T-helper 1 cell treated with Interleukin-12 subunit alpha and Interleukin-12 subunit beta and Interleukin-4 antibody, amounts not matched to agents 30 μg/mL and 1 μg/mL, for 36 hours (primary cell): ENCODE measurements around the gene DMD.
"Not testable (repeated sequence)": the region's sequence is repeated elsewhere in the genome, so short reads cannot be mapped to it uniquely, and the experiment has no call there.

ENCODE experiments used
- H3K27ac Mint-ChIP-seq: one replicate; pipeline ENCODE4 v1.8.0; 2021; ENCODE audit warnings: mild to moderate bottlenecking, mixed read lengths
- H3K27me3 Mint-ChIP-seq: one replicate; pipeline ENCODE4 v1.8.0; 2021; ENCODE audit warnings: low read depth, mixed read lengths
- H3K36me3 Mint-ChIP-seq: one replicate; pipeline ENCODE4 v1.8.0; 2021; ENCODE audit warnings: low read depth, mixed read lengths
- H3K4me1 Mint-ChIP-seq: one replicate; pipeline ENCODE4 v1.8.0; 2021; ENCODE audit warnings: low read depth, mixed read lengths
- H3K4me3 Mint-ChIP-seq: one replicate; pipeline ENCODE4 v1.8.0; 2021; ENCODE audit warnings: mild to moderate bottlenecking, moderate library complexity, mixed read lengths
- H3K9me3 Mint-ChIP-seq: one replicate; pipeline ENCODE4 v1.8.0; 2021; ENCODE audit warnings: mixed read lengths

The DMD gene

GRCh38 chrX:32268207-32268606 is 943.1 kb downstream of the DMD start:
- H3K4me1 Mint-ChIP-seq = no peaks in the 10 kb centered on the region
- no peaks in the 10 kb centered on the region for H3K27me3 Mint-ChIP-seq
- no peaks in the 10 kb centered on the region for H3K36me3 Mint-ChIP-seq
- H3K27ac Mint-ChIP-seq = no peak overlapping the region
- peaks cover 9% of the 10 kb centered on the region for H3K9me3 Mint-ChIP-seq
- H3K4me3 Mint-ChIP-seq = no peak overlapping the region

- Mint-ChIP-seq H3K27me3 (no peaks in the 10 kb centered on the region), H3K4me1 (no peaks in the 10 kb centered on the region), H3K9me3 (peaks cover 9% of the 10 kb centered on the region), H3K4me3 (no peak overlapping the region), H3K36me3 (no peaks in the 10 kb centered on the region), H3K27ac (no peak overlapping the region)
These were observed 943.6 kb downstream of the DMD start for GRCh38 chrX:32267796-32268195.

- not testable (repeated sequence) for H3K27me3 Mint-ChIP-seq, H3K9me3 Mint-ChIP-seq, H3K4me3 Mint-ChIP-seq, H3K4me1 Mint-ChIP-seq, H3K36me3 Mint-ChIP-seq, H3K27ac Mint-ChIP-seq
These were observed 964.7 kb downstream of the DMD start for GRCh38 chrX:32246675-32247074.

GRCh38 chrX:32195611-32196010 is 1015.7 kb downstream of the DMD start:
- H3K36me3 Mint-ChIP-seq = no peaks in the 10 kb centered on the region

GRCh38 chrX:32191316-32191715 is 1020.0 kb downstream of the DMD start:
- H3K4me1 Mint-ChIP-seq = no peaks in the 10 kb centered on the region
- H3K27me3 Mint-ChIP-seq = no peaks in the 10 kb centered on the region
- no peak overlapping the region for H3K27ac Mint-ChIP-seq
- no peak overlapping the region for H3K4me3 Mint-ChIP-seq
- H3K9me3 Mint-ChIP-seq = peaks cover 4% of the 10 kb centered on the region
- H3K36me3 Mint-ChIP-seq = no peaks in the 10 kb centered on the region

More at GRCh38 chrX:32195611-32196010, 1015.7 kb downstream of the DMD start:
- Mint-ChIP-seq H3K27ac (no peak overlapping the region), H3K4me1 (no peaks in the 10 kb centered on the region), H3K9me3 (peaks cover 4% of the 10 kb centered on the region), H3K4me3 (no peak overlapping the region), H3K27me3 (no peaks in the 10 kb centered on the region)

GRCh38 chrX:32185160-32185559 is 1026.2 kb downstream of the DMD start:
- H3K36me3 Mint-ChIP-seq = no peaks in the 10 kb centered on the region
- no peaks in the 10 kb centered on the region for H3K27me3 Mint-ChIP-seq
- no peak overlapping the region for H3K27ac Mint-ChIP-seq
- no peaks in the 10 kb centered on the region for H3K4me1 Mint-ChIP-seq
- H3K4me3 Mint-ChIP-seq = no peak overlapping the region
- H3K9me3 Mint-ChIP-seq = no peaks in the 10 kb centered on the region

GRCh38 chrX:32183066-32183465 is 1028.3 kb downstream of the DMD start:
- H3K27me3 Mint-ChIP-seq = no peaks in the 10 kb centered on the region
- no peaks in the 10 kb centered on the region for H3K36me3 Mint-ChIP-seq
- no peaks in the 10 kb centered on the region for H3K4me1 Mint-ChIP-seq
- H3K4me3 Mint-ChIP-seq = no peak overlapping the region
- no peaks in the 10 kb centered on the region for H3K9me3 Mint-ChIP-seq
- no peak overlapping the region for H3K27ac Mint-ChIP-seq

- Mint-ChIP-seq H3K27me3 (no peaks in the 10 kb centered on the region), H3K27ac (no peak overlapping the region), H3K4me1 (no peaks in the 10 kb centered on the region), H3K4me3 (no peak overlapping the region), H3K9me3 (peaks cover 4% of the 10 kb centered on the region), H3K36me3 (no peaks in the 10 kb centered on the region)
These were observed 1034.8 kb downstream of the DMD start for GRCh38 chrX:32176510-32176909.

- H3K9me3 Mint-ChIP-seq = peaks cover 2% of the 10 kb centered on the region
- no peak overlapping the region for H3K4me3 Mint-ChIP-seq
- no peaks in the 10 kb centered on the region for H3K4me1 Mint-ChIP-seq
- no peaks in the 10 kb centered on the region for H3K27me3 Mint-ChIP-seq
- H3K27ac Mint-ChIP-seq = no peak overlapping the region
- no peaks in the 10 kb centered on the region for H3K36me3 Mint-ChIP-seq
These were observed 1040.9 kb downstream of the DMD start for GRCh38 chrX:32170481-32170880.

- Mint-ChIP-seq H3K36me3 (no peaks in the 10 kb centered on the region), H3K27ac (no peak overlapping the region), H3K4me1 (no peaks in the 10 kb centered on the region), H3K9me3 (no peaks in the 10 kb centered on the region), H3K4me3 (no peak overlapping the region), H3K27me3 (no peaks in the 10 kb centered on the region)
These were observed 1056.2 kb downstream of the DMD start for GRCh38 chrX:32155044-32155638.

- no peaks in the 10 kb centered on the region for H3K36me3 Mint-ChIP-seq
- no peaks in the 10 kb centered on the region for H3K27me3 Mint-ChIP-seq
- H3K27ac Mint-ChIP-seq = no peak overlapping the region
- H3K9me3 Mint-ChIP-seq = no peaks in the 10 kb centered on the region
- H3K4me1 Mint-ChIP-seq = no peaks in the 10 kb centered on the region
- H3K4me3 Mint-ChIP-seq = no peak overlapping the region
These were observed 1057.8 kb downstream of the DMD start for GRCh38 chrX:32153585-32153984.

GRCh38 chrX:32150141-32150540 is 1061.2 kb downstream of the DMD start:
- H3K9me3 Mint-ChIP-seq = no peaks in the 10 kb centered on the region
- no peaks in the 10 kb centered on the region for H3K36me3 Mint-ChIP-seq
- no peak overlapping the region for H3K4me3 Mint-ChIP-seq
- H3K27ac Mint-ChIP-seq = no peak overlapping the region
- H3K4me1 Mint-ChIP-seq = no peaks in the 10 kb centered on the region
- H3K27me3 Mint-ChIP-seq = no peaks in the 10 kb centered on the region

GRCh38 chrX:32141841-32142240 is 1069.5 kb downstream of the DMD start:
- Mint-ChIP-seq H3K4me1 (no peaks in the 10 kb centered on the region), H3K9me3 (no peaks in the 10 kb centered on the region), H3K27me3 (no peaks in the 10 kb centered on the region), H3K27ac (no peak overlapping the region), H3K36me3 (no peaks in the 10 kb centered on the region), H3K4me3 (no peak overlapping the region)

GRCh38 chrX:32139476-32139875 is 1071.9 kb downstream of the DMD start:
- H3K27me3 Mint-ChIP-seq = no peaks in the 10 kb centered on the region
- no peaks in the 10 kb centered on the region for H3K4me1 Mint-ChIP-seq
- no peak overlapping the region for H3K27ac Mint-ChIP-seq
- H3K4me3 Mint-ChIP-seq = no peak overlapping the region
- no peaks in the 10 kb centered on the region for H3K9me3 Mint-ChIP-seq
- no peaks in the 10 kb centered on the region for H3K36me3 Mint-ChIP-seq

GRCh38 chrX:32137525-32137924 is 1073.8 kb downstream of the DMD start:
- no peak overlapping the region for H3K4me3 Mint-ChIP-seq
- H3K4me1 Mint-ChIP-seq = no peaks in the 10 kb centered on the region
- no peak overlapping the region for H3K27ac Mint-ChIP-seq
- H3K27me3 Mint-ChIP-seq = no peaks in the 10 kb centered on the region
- H3K9me3 Mint-ChIP-seq = peaks cover 8% of the 10 kb centered on the region
- no peaks in the 10 kb centered on the region for H3K36me3 Mint-ChIP-seq

- Mint-ChIP-seq H3K9me3 (no peaks in the 10 kb centered on the region), H3K27ac (no peak overlapping the region), H3K27me3 (no peaks in the 10 kb centered on the region), H3K4me1 (no peaks in the 10 kb centered on the region), H3K4me3 (no peak overlapping the region), H3K36me3 (no peaks in the 10 kb centered on the region)
These were observed 1084.4 kb downstream of the DMD start for GRCh38 chrX:32126997-32127396.
